Smooth muscle cell (in vitro differentiated cells): Measurements from ENCODE around the gene ZBTB20. TPM values are rescaled to one million over a fixed set of nuclear protein-coding genes. Genes with fewer than 3 reads are reported as not detected.

Source experiments
- DNase-seq: peaks from one replicate; lab custom pipeline; 2025; ENCODE audit not compliant: unreplicated experiment; lab: John Stamatoyannopoulos, UW
- H2AFZ ChIP-seq: fragments of 200-600 bp; sonication (generic); 2 replicates; pipeline ENCODE4 v1.6.0; 2016; ENCODE audit warnings: antibody characterized with exemption, low read depth, mild to moderate bottlenecking
- H3F3A ChIP-seq: fragments of 200-600 bp; sonication (generic); 2 replicates; pipeline ENCODE4 v1.6.0; 2017; ENCODE audit warnings: antibody characterized with exemption, low read depth
- H3K27ac ChIP-seq: fragments of 200-600 bp; sonication (generic); 2 replicates; pipeline ENCODE4 v1.5.1; 2016; ENCODE audit warnings: low read depth, mild to moderate bottlenecking
- H3K27me3 ChIP-seq: fragments of 200-600 bp; sonication (generic); 2 replicates; pipeline ENCODE4 v1.6.1; 2016; ENCODE audit warnings: low read depth, mild to moderate bottlenecking
- H3K36me3 ChIP-seq: fragments of 200-600 bp; sonication (generic); 2 replicates; pipeline ENCODE4 v1.5.1; 2016; ENCODE audit warnings: low read depth
- H3K4me1 ChIP-seq: fragments of 200-600 bp; sonication (generic); 2 replicates; pipeline ENCODE4 v1.5.1; 2016; ENCODE audit warnings: low read depth
- H3K4me2 ChIP-seq: fragments of 200-600 bp; sonication (generic); 2 replicates; pipeline ENCODE4 v1.6.0; 2016; ENCODE audit warnings: mild to moderate bottlenecking
- H3K4me3 ChIP-seq: fragments of 200-600 bp; sonication (generic); 2 replicates; pipeline ENCODE4 v1.5.1; 2016; ENCODE audit warnings: mild to moderate bottlenecking
- H3K79me2 ChIP-seq: fragments of 200-600 bp; sonication (generic); 2 replicates; pipeline ENCODE4 v1.6.0; 2016; ENCODE audit warnings: low read depth, mild to moderate bottlenecking
- H3K9ac ChIP-seq: fragments of 200-600 bp; sonication (generic); 2 replicates; pipeline ENCODE4 v1.6.0; 2016; ENCODE audit warnings: low read depth
- H3K9me3 ChIP-seq: fragments of 200-600 bp; sonication (generic); replicated peaks from 2 replicates; pipeline ENCODE4 v1.5.1; 2016; ENCODE audit warnings: low read depth
- H4K20me1 ChIP-seq: fragments of 200-600 bp; sonication (generic); 2 replicates; pipeline ENCODE4 v1.6.0; 2016; ENCODE audit warnings: low read depth
- CTCF ChIP-seq: fragments of 200-600 bp; sonication (generic); IDR thresholded peaks from 2 replicates; pipeline ENCODE4 v1.5.1; 2017; ENCODE audit warnings: borderline replicate concordance, mild to moderate bottlenecking, antibody characterized with exemption; ENCODE audit not compliant: insufficient read depth, poor library complexity, severe bottlenecking
- WGBS: methylation state at CpG from one replicate; pipeline ENCODE4 v1.1.7; 2016; ENCODE audit warnings: low lambda C conversion rate; 5-methylcytosine and 5-hydroxymethylcytosine counted together
- polyA plus RNA-seq: library from polyadenylated mRNA; unstranded; fragments of >200 nt; fragmentation: Nextera tagmentation; extraction: Ambion mirVana; gene quantifications from 2 replicates; pipeline ENCODE4 v1.2.1, GENCODE V29; 2016
- total RNA-seq: library from RNA; depleted of rRNA; stranded (reverse); fragments of >200 nt; gene quantifications from 2 replicates; pipeline ENCODE4 v1.2.3, GENCODE V29; 2014

Gene ZBTB20
- total and polyA plus RNA-seq, 2 experiments from 2014 or later = 4.9 to 6.8 TPM

DNA sequence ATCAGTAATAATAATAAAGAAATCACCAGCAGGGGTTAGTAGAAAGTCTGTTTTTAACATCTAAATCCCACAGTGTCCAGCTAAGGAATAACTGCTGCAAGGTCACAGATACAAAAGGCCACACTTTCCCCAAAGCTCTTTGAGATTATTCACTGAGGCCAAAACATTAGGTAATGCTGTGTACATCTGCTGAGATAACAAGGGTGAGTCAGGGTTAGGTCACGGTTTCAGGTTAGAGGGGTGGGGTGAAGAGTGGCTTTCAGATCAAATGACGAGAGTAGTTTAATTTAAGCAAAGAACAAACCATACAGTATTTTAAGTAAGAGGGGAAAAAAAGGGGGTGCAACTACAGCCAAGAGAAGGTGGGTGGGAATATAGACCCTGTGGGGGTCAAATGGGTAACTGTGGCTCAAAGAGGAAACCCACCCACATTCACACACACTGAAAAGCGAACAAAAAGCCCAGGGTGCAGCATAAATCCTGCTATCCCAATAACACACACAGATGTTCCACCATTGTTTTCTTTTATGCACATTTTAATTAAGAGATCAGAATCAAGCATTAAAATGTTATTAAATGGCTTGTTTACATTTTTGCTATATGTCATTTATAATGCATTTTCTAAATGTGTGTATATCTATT, 440.4 kb downstream of the ZBTB20 start:
- Histone ChIP-seq H3F3A (no peaks in the 10 kb centered on the region), H3K4me1 (no peaks in the 10 kb centered on the region), H3K36me3 (no peaks in the 10 kb centered on the region), H3K4me3 (no peak overlapping the region), H3K4me2 (no peak overlapping the region), H3K79me2 (no peaks in the 10 kb centered on the region), H3K27ac (peak overlapping the region; percentile 51), H2AFZ (no peak overlapping the region), H3K9me3 (no peaks in the 10 kb centered on the region), H4K20me1 (no peaks in the 10 kb centered on the region), H3K9ac (peak overlapping the region; percentile 54), H3K27me3 (no peaks in the 10 kb centered on the region)
- WGBS = 57% methylated on average over 3 of the region's 3 CpGs
- no peak for DNase-seq
- TF ChIP-seq CTCF = no peak

DNA sequence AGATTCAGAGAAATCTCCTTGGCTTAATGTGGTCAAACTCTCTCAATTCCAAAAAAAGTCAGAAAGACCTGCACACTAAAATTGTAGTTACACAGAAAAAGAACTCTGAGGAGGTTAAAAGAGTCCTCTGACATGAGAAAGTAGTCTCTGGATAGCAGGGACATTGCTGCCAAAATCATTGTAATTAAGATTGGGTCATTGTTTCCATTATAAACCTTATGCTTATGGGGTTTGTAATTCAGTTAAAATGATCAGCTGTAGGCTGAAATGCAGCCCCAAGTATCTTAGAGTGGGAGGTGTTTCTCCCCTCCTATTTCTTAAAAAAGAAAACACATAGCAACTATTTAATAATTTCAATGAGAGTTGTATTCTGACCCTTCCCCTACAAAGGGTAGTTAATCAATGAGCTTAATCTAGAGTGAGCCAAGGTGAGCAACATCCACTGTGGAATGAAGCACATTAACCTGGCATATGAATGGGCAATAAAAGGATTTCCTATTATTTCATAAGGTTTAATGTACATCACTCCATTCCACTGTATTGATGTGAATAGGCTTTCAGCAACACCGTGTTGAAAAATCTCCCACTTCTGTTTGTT, 446.4 kb downstream of the ZBTB20 start:
- Histone ChIP-seq H4K20me1 (no peaks in the 10 kb centered on the region), H3K4me2 (no peak overlapping the region), H3K79me2 (no peaks in the 10 kb centered on the region), H3K4me3 (no peak overlapping the region), H3K9me3 (no peaks in the 10 kb centered on the region), H3K36me3 (no peaks in the 10 kb centered on the region), H3K9ac (no peak overlapping the region), H3K4me1 (no peaks in the 10 kb centered on the region), H2AFZ (no peak overlapping the region), H3K27me3 (no peaks in the 10 kb centered on the region), H3F3A (no peaks in the 10 kb centered on the region), H3K27ac (no peak overlapping the region)
- DNase-seq = no peak
- TF ChIP-seq CTCF = no peak
- WGBS = 82% methylated on average over 1 of the region's 1 CpG

- H4K20me1 ChIP-seq = no peaks in the 10 kb centered on the region
- whole genome bisulfite sequencing = 79% methylated on average over 5 of the region's 5 CpGs
Observed at GRCh38 chr3:114698146-114699105, 448.7 kb downstream of the ZBTB20 start.

More at GRCh38 chr3:114698146-114699105, 448.7 kb downstream of the ZBTB20 start:
- H3K4me1 ChIP-seq = no peaks in the 10 kb centered on the region
- H3K4me2 ChIP-seq = no peak overlapping the region
- no peak overlapping the region for H2AFZ ChIP-seq
- no peaks in the 10 kb centered on the region for H3K79me2 ChIP-seq
- no peak overlapping the region for H3K27ac ChIP-seq
- no peak for DNase-seq
- no peaks in the 10 kb centered on the region for H3K27me3 ChIP-seq
- no peak overlapping the region for H3K9ac ChIP-seq
- no peaks in the 10 kb centered on the region for H3K36me3 ChIP-seq
- TF ChIP-seq CTCF = no peak
- no peaks in the 10 kb centered on the region for H3F3A ChIP-seq
- no peaks in the 10 kb centered on the region for H3K9me3 ChIP-seq
- H3K4me3 ChIP-seq = no peak overlapping the region
